Spleen (tissue), 7 donors: ENCODE measurements around the gene CCM2L.
A peak's percentile ranks its signal among the peaks of the same experiment; 100 is the strongest.

Source experiments
- POLR2A ChIP-seq, 3 donors: fragments of 450-650 bp; IDR thresholded peaks; one replicate each; pipeline ENCODE4 v1.5.1; 2017; ENCODE audit warnings: antibody characterized with exemption in 3 of 3, mild to moderate bottlenecking in 1 of 3
- POLR2AphosphoS5 ChIP-seq, 3 donors: sonication (generic); formaldehyde crosslinking; IDR thresholded peaks; one replicate each; pipeline ENCODE4 v1.5.1; 2017; ENCODE audit warnings: antibody characterized with exemption in 3 of 3
- TF ChIP-seq, protein P1 (sequence below), 11 experiments: fragments of 200-600 bp in 7 of 11; fragments of 450-650 bp in 4 of 11; sonication (generic) in 4 of 11; IDR thresholded peaks in 8 of 11; conservative IDR thresholded peaks in 3 of 11; 1 replicate in 7 of 11; 2 replicates in 4 of 11; pipeline versions ENCODE4 v1.4.0 to v1.8.0; 2016 to 2021; ENCODE audit warnings: antibody characterized with exemption in 11 of 11, inconsistent platforms in 4 of 11, mild to moderate bottlenecking in 1 of 11
- donor health status: DM: no; HTN: no; CAD: no; lungs with moderate emphysema.
- donor health status: DM: no; HTN: no; CAD: no.
- donor health status: DM: no; HTN: no; CAD: no.

DNA sequence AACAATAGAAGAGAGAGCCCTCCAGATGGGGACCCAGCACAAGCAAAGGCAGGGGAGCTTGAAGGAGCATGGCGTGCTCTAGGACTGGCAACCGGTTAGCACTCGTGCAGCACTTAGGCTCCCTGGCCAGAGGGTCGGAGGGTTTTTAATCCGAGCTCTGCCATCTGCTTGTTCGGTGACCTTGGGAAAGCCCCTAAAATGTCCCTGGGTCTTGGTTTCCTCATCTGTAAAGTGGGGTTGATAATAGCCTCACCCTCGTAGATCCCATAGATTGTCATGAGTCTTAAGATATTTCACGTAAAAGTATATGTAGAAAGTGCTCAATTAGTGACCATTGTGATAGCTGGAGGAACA, 25.2 kb downstream of the CCM2L start:
- no peak for TF ChIP-seq POLR2AphosphoS5 (IDR thresholded peaks at IDR 0.05)
- TF ChIP-seq, protein P1, sequence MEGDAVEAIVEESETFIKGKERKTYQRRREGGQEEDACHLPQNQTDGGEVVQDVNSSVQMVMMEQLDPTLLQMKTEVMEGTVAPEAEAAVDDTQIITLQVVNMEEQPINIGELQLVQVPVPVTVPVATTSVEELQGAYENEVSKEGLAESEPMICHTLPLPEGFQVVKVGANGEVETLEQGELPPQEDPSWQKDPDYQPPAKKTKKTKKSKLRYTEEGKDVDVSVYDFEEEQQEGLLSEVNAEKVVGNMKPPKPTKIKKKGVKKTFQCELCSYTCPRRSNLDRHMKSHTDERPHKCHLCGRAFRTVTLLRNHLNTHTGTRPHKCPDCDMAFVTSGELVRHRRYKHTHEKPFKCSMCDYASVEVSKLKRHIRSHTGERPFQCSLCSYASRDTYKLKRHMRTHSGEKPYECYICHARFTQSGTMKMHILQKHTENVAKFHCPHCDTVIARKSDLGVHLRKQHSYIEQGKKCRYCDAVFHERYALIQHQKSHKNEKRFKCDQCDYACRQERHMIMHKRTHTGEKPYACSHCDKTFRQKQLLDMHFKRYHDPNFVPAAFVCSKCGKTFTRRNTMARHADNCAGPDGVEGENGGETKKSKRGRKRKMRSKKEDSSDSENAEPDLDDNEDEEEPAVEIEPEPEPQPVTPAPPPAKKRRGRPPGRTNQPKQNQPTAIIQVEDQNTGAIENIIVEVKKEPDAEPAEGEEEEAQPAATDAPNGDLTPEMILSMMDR (IDR thresholded peaks at IDR 0.05 in 8 of 11, conservative IDR thresholded peaks at IDR 0.05 in 3 of 11): peak in 2 of 11 experiments; percentile 1 to 7
- TF ChIP-seq POLR2A (IDR thresholded peaks at IDR 0.05): no peak
